ENCODE measurements around the gene C4orf51. TPM values are rescaled to one million over a fixed set of nuclear protein-coding genes. Genes with fewer than 3 reads are reported as not detected.

C4orf51 gene
- total and polyA plus RNA-seq, 2 of the 8 experiments (the other 6 are each of a cell fraction or from before 2014, with no cell fraction given) = 0.54 TPM; not detected in 1

GRCh38 chr4:145665773-145666172 lies 14.2 kb upstream of the C4orf51 start:
- Histone ChIP-seq H4K20me1 (replicated peaks in 1 of 2; ENCODE audit: control insufficient read depth in 1 of 2, insufficient read depth in 2 of 2, low read length in 2 of 2) (no peaks in the 10 kb centered on the region), H3K14ac (ENCODE audit: insufficient read length) (no peak overlapping the region), H3K4me2 (ENCODE audit: insufficient read depth in 1 of 2, low read depth in 2 of 2, low read length in 2 of 2) (no peak overlapping the region), H3K27me3 (replicated peaks in 1 of 4; ENCODE audit: control insufficient read depth in 3 of 4, extremely low read depth in 1 of 4, insufficient read depth in 3 of 4, low read length in 3 of 4) (no peaks in the 10 kb centered on the region), H3K9ac (replicated peaks in 1 of 4; ENCODE audit: extremely low read depth in 1 of 4, low read depth in 3 of 4, low read length in 3 of 4) (no peak overlapping the region), H2BK120ac (replicated peaks; ENCODE audit: low read depth, low read length) (no peak overlapping the region), H4K5ac (ENCODE audit: insufficient read length, low read depth, low read length) (no peak overlapping the region), H3K18ac (ENCODE audit: extremely low read depth, low read length) (no peak overlapping the region), H2AFZ (ENCODE audit: low read length) (no peak overlapping the region), H3K27ac (ENCODE audit: low read depth, low read length) (no peak overlapping the region), H3K9me3 (ENCODE audit: insufficient read depth in 2 of 2, low read depth in 1 of 2, low read length in 1 of 2) (no peaks in the 10 kb centered on the region), H3K23ac (ENCODE audit: insufficient read length) (no peak overlapping the region), H3K23me2 (ENCODE audit: low read depth, low read length) (no peaks in the 10 kb centered on the region), H4K8ac (ENCODE audit: extremely low read depth, insufficient read depth, low read length) (no peak overlapping the region), H3K4me3 (ENCODE audit: extremely low read depth in 1 of 4, insufficient read depth in 2 of 4, low read depth in 3 of 4, low read length in 4 of 4) (no peak overlapping the region), H2BK5ac (ENCODE audit: low read depth, low read length) (no peak overlapping the region), H3K79me1 (ENCODE audit: low read depth, low read length) (no peaks in the 10 kb centered on the region), H2BK15ac (ENCODE audit: low read length) (no peak overlapping the region), H3K56ac (replicated peaks; ENCODE audit: insufficient read length, low read depth, low read length) (no peak overlapping the region), H2BK20ac (ENCODE audit: low read length) (no peak overlapping the region), H3K36me3 (ENCODE audit: control insufficient read depth in 2 of 4, insufficient read depth in 4 of 4, low read length in 3 of 4) (no peaks in the 10 kb centered on the region), H2AK5ac (ENCODE audit: low read depth, low read length) (no peak overlapping the region), H3K79me2 (ENCODE audit: control insufficient read depth in 1 of 2, insufficient read depth in 2 of 2, low read length in 2 of 2) (no peaks in the 10 kb centered on the region), H3K4me1 (replicated peaks in 1 of 4; ENCODE audit: control insufficient read depth in 3 of 4, insufficient read depth in 4 of 4, low read length in 3 of 4) (no peaks in the 10 kb centered on the region), H3K4ac (replicated peaks; ENCODE audit: insufficient read length, low read depth, low read length) (no peak overlapping the region), H2BK12ac (ENCODE audit: low read depth, low read length) (no peak overlapping the region), H4K91ac (replicated peaks; ENCODE audit: insufficient read length, low read length) (no peak overlapping the region)
- FAIRE-seq (no peak), DNase-seq (ENCODE audit: low read depth in 1 of 2, low spot score in 2 of 2) (no peak)
- 95% methylated on average over 1 of the region's 1 CpG; no CpG with 5 or more reads in 1 of the 2 experiments for WGBS, 2 experiments (ENCODE audit: extremely low coverage in 1 of 2, insufficient coverage in 1 of 2, insufficient read length in 1 of 2, insufficient replicate concordance in 2 of 2, low coverage in 1 of 2, low lambda C conversion rate in 2 of 2, missing lambda C conversion rate in 1 of 2)
- ChIA-PET POLR2A (ENCODE audit: partially characterized antibody) (no interaction called here), CTCF (ENCODE audit: partially characterized antibody) (no interaction called here)
- TF ChIP-seq HDAC6 (IDR thresholded peaks at IDR 0.05; ENCODE audit: low read depth, low read length) (no peak), MAX (IDR thresholded peaks at IDR 0.05) (no peak), SP2 (IDR thresholded peaks at IDR 0.05; ENCODE audit: low read length) (no peak), SP4 (IDR thresholded peaks at IDR 0.05; ENCODE audit: low read length) (no peak), POLR2AphosphoS5 (IDR thresholded peaks at IDR 0.05; ENCODE audit: low read depth, low read length) (no peak), SUZ12 (IDR thresholded peaks at IDR 0.05; ENCODE audit: low read length) (no peak), BRCA1 (IDR thresholded peaks at IDR 0.05; ENCODE audit: low read depth, low read length) (no peak)

Data from H1 (cell line).